Mesenchymal stem cell (in vitro differentiated cells and primary cell): Measurements from ENCODE around the gene CATSPERZ.

Experiments
- DNase-seq: peaks from one replicate; pipeline ENCODE4 v3.0.0-alpha.2; 2013
- H2AFZ ChIP-seq: one replicate; pipeline ENCODE4 v1.6.1; 2013; ENCODE audit warnings: low read depth, mild to moderate bottlenecking, control low read depth, inconsistent platforms, low read length, moderate library complexity
- H2AK5ac ChIP-seq: 2 replicates; pipeline ENCODE4 v1.6.1; 2013; ENCODE audit warnings: low read length, moderate library complexity, mild to moderate bottlenecking, inconsistent platforms; ENCODE audit not compliant: severe bottlenecking
- H2BK120ac ChIP-seq: one replicate; pipeline ENCODE4 v1.6.1; 2013; ENCODE audit warnings: low read depth, mild to moderate bottlenecking, inconsistent platforms, low read length, moderate library complexity
- H2BK12ac ChIP-seq, 2 experiments: one replicate each; pipeline ENCODE4 v1.6.1; 2013; ENCODE audit warnings: inconsistent platforms in 2 of 2, low read length in 2 of 2, mild to moderate bottlenecking in 2 of 2, moderate library complexity in 2 of 2, control low read depth in 1 of 2
- H2BK15ac ChIP-seq: one replicate; pipeline ENCODE4 v1.6.1; 2013; ENCODE audit warnings: mild to moderate bottlenecking, low read depth, inconsistent platforms; ENCODE audit not compliant: poor library complexity, severe bottlenecking
- H2BK5ac ChIP-seq: 2 replicates; pipeline ENCODE4 v1.6.1; 2013; ENCODE audit warnings: low read depth, mild to moderate bottlenecking, low read length, control low read depth, inconsistent platforms; ENCODE audit not compliant: poor library complexity, severe bottlenecking
- H3K14ac ChIP-seq, 2 experiments: one replicate each; pipeline ENCODE4 v1.6.1; 2013; ENCODE audit warnings: inconsistent platforms in 2 of 2, low read length in 2 of 2, control low read depth in 1 of 2, mild to moderate bottlenecking in 1 of 2, moderate library complexity in 1 of 2
- H3K18ac ChIP-seq, 2 experiments: one replicate each; pipeline ENCODE4 v1.6.1; 2013; ENCODE audit warnings: inconsistent platforms in 2 of 2, low read length in 2 of 2, control low read depth in 1 of 2, low read depth in 1 of 2, mild to moderate bottlenecking in 1 of 2
- H3K23ac ChIP-seq, 2 experiments: one replicate each; pipeline ENCODE4 v1.6.1; 2013; ENCODE audit warnings: inconsistent platforms in 2 of 2, low read length in 2 of 2, mild to moderate bottlenecking in 2 of 2, moderate library complexity in 2 of 2, control low read depth in 1 of 2
- H3K27ac ChIP-seq: 2 replicates; pipeline ENCODE4 v1.5.1; 2013; ENCODE audit warnings: mild to moderate bottlenecking, moderate library complexity, low read length, control low read depth, inconsistent platforms; ENCODE audit not compliant: poor library complexity, severe bottlenecking
- H3K27me3 ChIP-seq, 2 experiments: 2 replicates each; pipeline versions ENCODE4 v1.6.1 to v1.7.0; 2013; ENCODE audit warnings: low read length in 2 of 2, mild to moderate bottlenecking in 2 of 2, moderate library complexity in 2 of 2, control low read depth in 1 of 2, inconsistent platforms in 1 of 2; ENCODE audit not compliant: control insufficient read depth in 1 of 2, insufficient read depth in 1 of 2
- H3K36me3 ChIP-seq, 2 experiments: 2 replicates each; pipeline versions ENCODE4 v1.6.1 to v1.7.0; 2013; ENCODE audit warnings: low read length in 2 of 2, control low read depth in 1 of 2, inconsistent platforms in 1 of 2, low read depth in 1 of 2, mild to moderate bottlenecking in 1 of 2; ENCODE audit not compliant: insufficient read depth in 2 of 2, control insufficient read depth in 1 of 2
- H3K4ac ChIP-seq, 2 experiments: one replicate each; pipeline ENCODE4 v1.6.1; 2013; ENCODE audit warnings: inconsistent platforms in 2 of 2, low read length in 2 of 2, mild to moderate bottlenecking in 2 of 2, moderate library complexity in 2 of 2, control low read depth in 1 of 2, low read depth in 1 of 2
- H3K4me1 ChIP-seq: 2 replicates; pipeline ENCODE4 v1.6.1; 2013; ENCODE audit warnings: low read depth, low read length, control low read depth; ENCODE audit not compliant: control insufficient read depth, insufficient read depth
- H3K4me2 ChIP-seq: 2 replicates; pipeline ENCODE4 v1.6.1; 2013; ENCODE audit warnings: low read length, mild to moderate bottlenecking, inconsistent platforms; ENCODE audit not compliant: poor library complexity, severe bottlenecking
- H3K4me3 ChIP-seq, 2 experiments: 2 replicates each; pipeline versions ENCODE4 v1.5.1 to v1.7.0; 2013; ENCODE audit warnings: low read length in 2 of 2, mild to moderate bottlenecking in 2 of 2, control low read depth in 1 of 2, low read depth in 1 of 2; ENCODE audit not compliant: insufficient read depth in 1 of 2
- H3K79me1 ChIP-seq: replicated peaks from 2 replicates; pipeline ENCODE4 v1.6.1; 2013; ENCODE audit warnings: mild to moderate bottlenecking, control low read depth, low read length, inconsistent platforms; ENCODE audit not compliant: poor library complexity, severe bottlenecking
- H3K9ac ChIP-seq: 2 replicates; pipeline ENCODE4 v1.7.0; 2013; ENCODE audit warnings: mild to moderate bottlenecking, low read length, moderate library complexity
- H3K9me3 ChIP-seq: 2 replicates; pipeline ENCODE4 v1.7.0; 2013; ENCODE audit warnings: mild to moderate bottlenecking, low read length; ENCODE audit not compliant: control insufficient read depth
- H4K8ac ChIP-seq: one replicate; pipeline ENCODE4 v1.6.1; 2013; ENCODE audit warnings: inconsistent platforms, mild to moderate bottlenecking, low read length, moderate library complexity
- H4K91ac ChIP-seq: one replicate; pipeline ENCODE4 v1.6.1; 2013; ENCODE audit warnings: mild to moderate bottlenecking, low read length, inconsistent platforms
- WGBS: methylation state at CpG from one replicate; pipeline ENCODE4 v1.1.7; 2013; ENCODE audit warnings: mixed read lengths; 5-methylcytosine and 5-hydroxymethylcytosine counted together

The CATSPERZ gene

DNA sequence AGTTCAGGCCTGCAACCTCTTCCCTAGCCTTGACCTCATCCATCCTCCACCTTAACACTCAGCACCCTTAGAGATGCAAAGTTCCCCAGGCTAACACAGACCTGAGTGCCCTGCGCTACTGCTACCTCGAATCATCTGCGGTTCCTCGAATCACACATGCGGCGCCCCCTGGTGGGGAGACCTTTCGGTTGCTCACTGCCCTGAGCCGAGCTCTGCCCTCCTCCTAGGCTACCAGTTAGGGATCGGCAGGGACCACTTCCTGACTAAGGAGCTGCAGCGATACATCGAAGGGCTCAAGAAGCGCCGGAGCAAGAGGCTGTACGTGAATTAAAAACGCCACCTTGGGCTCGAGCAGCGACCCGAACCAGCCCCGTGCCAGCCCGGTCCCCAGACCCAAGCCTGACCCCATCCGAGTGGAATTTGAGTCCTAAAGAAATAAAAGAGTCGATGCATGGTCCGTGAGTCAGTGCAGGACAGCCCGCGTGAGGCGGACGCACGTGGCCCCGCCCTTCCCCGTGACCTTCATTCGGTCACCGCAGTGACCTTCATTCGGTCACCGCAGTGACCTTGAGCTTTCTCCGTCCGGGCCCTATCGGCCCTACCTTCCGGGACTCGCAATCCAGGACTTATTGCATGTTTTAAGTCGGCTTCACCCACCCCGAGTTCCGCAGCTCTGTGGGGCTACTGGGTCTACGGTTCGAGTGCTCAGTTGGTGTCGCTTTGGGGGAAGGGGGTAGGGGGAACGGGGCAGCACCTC is 4.3 kb downstream of the CATSPERZ start:
- H3K23ac ChIP-seq = peak overlapping the region in 1 of 2 experiments; percentile 79
- peak overlapping the region in 1 of 2 experiments; percentile 83 for H3K4ac ChIP-seq
- 1% methylated on average over 46 of the region's 46 CpGs for WGBS
- peak overlapping the region; percentile 76 for H3K27ac ChIP-seq
- peak overlapping the region; percentile 41 to 61 for H2BK12ac ChIP-seq
- H3K27me3 ChIP-seq = peaks cover 14 to 15% of the 10 kb centered on the region in 2 experiments
- H2BK5ac ChIP-seq = no peak overlapping the region
- H4K91ac ChIP-seq = peak overlapping the region; percentile 61
- H3K18ac ChIP-seq = peak overlapping the region; percentile 62 to 75
- peak overlapping the region; percentile 64 for H2BK15ac ChIP-seq
- H3K4me2 ChIP-seq = peak overlapping the region; percentile 87
- peaks cover 32% of the 10 kb centered on the region for H3K4me1 ChIP-seq
- peak overlapping the region; percentile 65 to 80 for H3K4me3 ChIP-seq
- peak overlapping the region in 1 of 2 experiments; percentile 92 for H3K14ac ChIP-seq
- H3K9me3 ChIP-seq = no peaks in the 10 kb centered on the region
- H3K36me3 ChIP-seq = no peaks in the 10 kb centered on the region
- H3K79me1 ChIP-seq = peaks cover 13% of the 10 kb centered on the region
- peak; percentile 92 for DNase-seq
- H3K9ac ChIP-seq = peak overlapping the region; percentile 90
- peak overlapping the region; percentile 36 for H4K8ac ChIP-seq
- peak overlapping the region; percentile 74 for H2AFZ ChIP-seq
- H2BK120ac ChIP-seq = peak overlapping the region; percentile 39
- H2AK5ac ChIP-seq = no peak overlapping the region

- Histone ChIP-seq H3K9ac (peak within 1 kb of the TSS; percentile 90), H2AK5ac (peak within 1 kb of the TSS; percentile 27), H3K14ac (peak within 1 kb of the TSS in 1 of 2 experiments; percentile 96), H3K4me1 (peaks cover 25% of the 10 kb centered on the region), H3K18ac (peak within 1 kb of the TSS; percentile 81 to 85), H2BK120ac (peak within 1 kb of the TSS; percentile 64), H3K23ac (peak within 1 kb of the TSS in 1 of 2 experiments; percentile 79), H3K27me3 (peaks cover 7 to 8% of the 10 kb centered on the region in 2 experiments), H2BK15ac (peak within 1 kb of the TSS; percentile 77), H2BK12ac (peak within 1 kb of the TSS; percentile 41 to 61), H3K27ac (peak within 1 kb of the TSS; percentile 76), H4K8ac (peak within 1 kb of the TSS; percentile 93), H3K36me3 (no peaks in the 10 kb centered on the region), H3K79me1 (peaks cover 13% of the 10 kb centered on the region), H3K4me2 (peak within 1 kb of the TSS; percentile 99), H3K4ac (peak within 1 kb of the TSS; percentile 39 to 83), H2BK5ac (no peak within 1 kb of the TSS), H3K4me3 (peak within 1 kb of the TSS; percentile 80 to 83), H2AFZ (peak within 1 kb of the TSS; percentile 74), H3K9me3 (no peaks in the 10 kb centered on the region), H4K91ac (peak within 1 kb of the TSS; percentile 87)
- peak; percentile 97 for DNase-seq
- under 1% methylated on average over 66 of the region's 81 CpGs for WGBS
Observed at GRCh38 chr11:64305075-64305690, 5.0 kb downstream of the CATSPERZ start, which contains the start of gene ESRRA. Gene ESRRA (plus strand): TSS chr11:64305524. CDS start chr11:64307180, 1,656 bp downstream.

GRCh38 chr11:64305691-64306562 is 5.8 kb downstream of the CATSPERZ start:
- peak overlapping the region; percentile 99 for H3K4me2 ChIP-seq
- H4K91ac ChIP-seq = peak overlapping the region; percentile 87
- peak overlapping the region; percentile 85 for H3K9ac ChIP-seq
- H2BK120ac ChIP-seq = peak overlapping the region; percentile 64
- DNase-seq = peak; percentile 40
- H3K18ac ChIP-seq = peak overlapping the region; percentile 81 to 85
- peak overlapping the region in 1 of 2 experiments; percentile 96 for H3K14ac ChIP-seq
- H3K4me1 ChIP-seq = peaks cover 18% of the 10 kb centered on the region
- H2AFZ ChIP-seq = no peak overlapping the region
- H2BK12ac ChIP-seq = peak overlapping the region in 1 of 2 experiments; percentile 51
- peaks cover 16% of the 10 kb centered on the region for H3K79me1 ChIP-seq
- H3K9me3 ChIP-seq = no peaks in the 10 kb centered on the region
- H3K4ac ChIP-seq = peak overlapping the region; percentile 39 to 54
- H3K23ac ChIP-seq = peak overlapping the region in 1 of 2 experiments; percentile 70
- peak overlapping the region; percentile 80 to 83 for H3K4me3 ChIP-seq
- H3K36me3 ChIP-seq = no peaks in the 10 kb centered on the region
- peak overlapping the region; percentile 27 for H2AK5ac ChIP-seq
- H3K27ac ChIP-seq = peak overlapping the region; percentile 8
- 1% methylated on average over 51 of the region's 71 CpGs for WGBS
- H2BK15ac ChIP-seq = peak overlapping the region; percentile 77
- no peak overlapping the region for H2BK5ac ChIP-seq
- peak overlapping the region; percentile 93 for H4K8ac ChIP-seq
- peaks cover 0 to under 1% of the 10 kb centered on the region in 2 experiments for H3K27me3 ChIP-seq
